ENCODE data around the gene ANKRD34A.

GRCh38 chr1:145967288-145967687, 2.9 kb upstream of the ANKRD34A start:
- TF ChIP-seq CTCF (IDR thresholded peaks at IDR 0.05), result no peak
- no peak for TF ChIP-seq POLR2A (IDR thresholded peaks at IDR 0.05)
- no peak for TF ChIP-seq POLR2AphosphoS5 (IDR thresholded peaks at IDR 0.05; ENCODE audit: insufficient read depth in 1 of 2, low read depth in 1 of 2)

Data from vagina (tissue), 2 donors.